GM12878 (cell line): ENCODE measurements around the gene FIZ1. TPM values are rescaled to one million over a fixed set of nuclear protein-coding genes. Genes with fewer than 3 reads are reported as not detected.

Experiments
- ATAC-seq: fragments of 200-7000 bp; cut with Tn5 transposase; 3 replicates; pipeline ENCODE4 v1.9.1; 2020; ENCODE audit warnings: mild to moderate bottlenecking, moderate library complexity
- BruUV-seq: library from RNA; stranded (reverse); fragments of 400-500 nt; replicated peaks from 2 replicates; lab custom pipeline; 2021; lab: Mats Ljungman, UMichigan
- CTCF ChIA-PET: fragments of 300-600 bp; sonication (Branson Sonifier 250); formaldehyde crosslinking; extraction: SDS; loops from one replicate; lab custom pipeline; 2021; ENCODE audit warnings: inconsistent platforms; lab: Yijun Ruan, JAX
- POLR2A ChIA-PET: fragments of 350-600 bp; formaldehyde crosslinking; extraction: SDS; loops from one replicate; lab custom pipeline; 2021; ENCODE audit warnings: inconsistent platforms; lab: Charles Lee
- RAD21 ChIA-PET: fragments of 300-600 bp; sonication (Branson Sonifier 250); formaldehyde crosslinking; loops from one replicate; lab custom pipeline; 2023; ENCODE audit warnings: antibody characterized with exemption; ENCODE audit not compliant: unreplicated experiment; lab: Charles Lee
- SMC1A ChIA-PET: fragments of 300-600 bp; sonication (Branson Sonifier 250); formaldehyde crosslinking; loops from one replicate; lab custom pipeline; 2023; ENCODE audit not compliant: unreplicated experiment, uncharacterized antibody; lab: Charles Lee
- DNase-seq: peaks from one replicate; pipeline ENCODE4 v3.0.0-alpha.2; 2011; ENCODE audit warnings: low read depth, low spot score
- FAIRE-seq: peaks from 3 replicates; lab custom pipeline; 2011; peaks lifted over from hg19 to GRCh38; lab: Jason Lieb, UNC
- H2AFZ ChIP-seq: 2 replicates; pipeline ENCODE4 v1.6.0; 2011; ENCODE audit warnings: low read depth, low read length, control low read depth; ENCODE audit not compliant: control insufficient read depth
- H3K27ac ChIP-seq: 2 replicates; pipeline ENCODE4 v1.5.1; 2011; ENCODE audit warnings: control low read depth; ENCODE audit not compliant: control insufficient read depth, insufficient read depth
- H3K27me3 ChIP-seq, 2 experiments: replicated peaks in 1 of 2; 2 replicates each; pipeline versions ENCODE4 v1.6.0 to v1.6.1; 2011; ENCODE audit warnings: low read length in 1 of 2; ENCODE audit not compliant: control insufficient read depth in 2 of 2, insufficient read depth in 2 of 2
- H3K36me3 ChIP-seq, 2 experiments: 2 replicates each; pipeline ENCODE4 v1.5.1; 2011; ENCODE audit warnings: low read length in 1 of 2; ENCODE audit not compliant: control insufficient read depth in 2 of 2, insufficient read depth in 2 of 2
- H3K4me1 ChIP-seq: 2 replicates; pipeline ENCODE4 v1.6.1; 2011; ENCODE audit warnings: mild to moderate bottlenecking, low read length, moderate library complexity, mixed read lengths; ENCODE audit not compliant: control insufficient read depth, insufficient read depth
- H3K4me2 ChIP-seq: 2 replicates; pipeline ENCODE4 v1.6.0; 2011; ENCODE audit warnings: control low read depth; ENCODE audit not compliant: control insufficient read depth, insufficient read depth
- H3K4me3 ChIP-seq: fragments of 200-600 bp; sonication (generic); 2 replicates; pipeline ENCODE4 v1.5.1; 2016
- H3K79me2 ChIP-seq: 2 replicates; pipeline ENCODE4 v1.6.0; 2011; ENCODE audit warnings: low read length; ENCODE audit not compliant: control insufficient read depth, insufficient read depth
- H3K9ac ChIP-seq: 2 replicates; pipeline ENCODE4 v1.8.0; 2011; ENCODE audit warnings: low read length, control low read depth, mixed read lengths; ENCODE audit not compliant: control insufficient read depth, insufficient read depth
- H3K9me3 ChIP-seq: replicated peaks from 3 replicates; pipeline ENCODE4 v1.5.1; 2011; ENCODE audit warnings: mild to moderate bottlenecking, low read length; ENCODE audit not compliant: control insufficient read depth, insufficient read depth
- H4K20me1 ChIP-seq: 2 replicates; pipeline ENCODE4 v1.6.0; 2011; ENCODE audit not compliant: control insufficient read depth, insufficient read depth
- BHLHE40 ChIP-seq, 2 experiments: fragments of 450-650 bp in 1 of 2; IDR thresholded peaks; 2 replicates each; pipeline ENCODE4 v1.6.1; 2011 to 2017; ENCODE audit warnings: low read depth in 2 of 2, borderline replicate concordance in 1 of 2, improper control_type of control experiment in 1 of 2, low read length in 1 of 2, mild to moderate bottlenecking in 1 of 2
- CHD4 ChIP-seq: fragments of 200-600 bp; sonication (generic); IDR thresholded peaks from 2 replicates; pipeline ENCODE4 v1.6.1; 2016; ENCODE audit warnings: mild to moderate bottlenecking
- HDAC6 ChIP-seq: fragments of 200-600 bp; sonication (generic); IDR thresholded peaks from one replicate; pipeline ENCODE4 v1.8.0; 2017; ENCODE audit warnings: antibody characterized with exemption; ENCODE audit not compliant: unreplicated experiment
- MXI1 ChIP-seq: fragments of 150-350 bp; IDR thresholded peaks from 2 replicates; pipeline ENCODE4 v1.6.1; 2011; ENCODE audit warnings: low read depth, mild to moderate bottlenecking, inconsistent platforms, low read length, improper control_type of control experiment
- POLR2AphosphoS5 ChIP-seq: IDR thresholded peaks from 2 replicates; pipeline ENCODE4 v1.6.1; 2011; ENCODE audit warnings: mild to moderate bottlenecking, low read length, inconsistent platforms
- SMARCA5 ChIP-seq: fragments of 450-650 bp; IDR thresholded peaks from 2 replicates; pipeline ENCODE4 v1.6.1; 2017; ENCODE audit warnings: mild to moderate bottlenecking
- ZBED1 ChIP-seq: IDR thresholded peaks from 2 replicates; pipeline ENCODE4 v1.6.1; 2016; ENCODE audit warnings: borderline replicate concordance
- WGBS: methylation state at CpG from one replicate; pipeline ENCODE4 v1.1.6; 2016; ENCODE audit warnings: low lambda C conversion rate; ENCODE audit not compliant: insufficient replicate concordance, insufficient coverage; ENCODE audit errors: missing lambda C conversion rate; 5-methylcytosine and 5-hydroxymethylcytosine counted together
- in situ Hi-C: fragments of 300-500 bp; cut with MboI; formaldehyde crosslinking; loops from 9 replicates; pipeline ENCODE4 v1.14.3; 2018; ENCODE audit warnings: mixed read lengths
- intact Hi-C: fragments of 100-400 bp; cut with micrococcal nuclease; formaldehyde crosslinking; loops from one replicate; pipeline ENCODE4 v1.14.2; 2022; ENCODE audit not compliant: unreplicated experiment
- polyA plus RNA-seq, 11 experiments: library from polyadenylated mRNA; depleted of rRNA in 4 of 11; unstranded in 6 of 11; stranded (reverse) in 5 of 11; fragments of >200 nt; fragmentation: Nextera tagmentation in 4 of 11; fragmentation: Illumina TruSeq in 1 of 11; extraction: Ambion mirVana in 4 of 11; extraction: Trizol in 1 of 11; gene quantifications; 1 replicate in 1 of 11; 2 replicates in 10 of 11; pipeline versions ENCODE4 v1.2.1 to v1.2.3, GENCODE V29; 2011 to 2016; ENCODE audit warnings: inconsistent platforms in 2 of 11, missing spikeins in 2 of 11, low read depth in 1 of 11
- total RNA-seq, 4 experiments: library from RNA; depleted of rRNA in 3 of 4; stranded (reverse); fragments of >200 nt in 3 of 4; fragmentation: Illumina TruSeq in 1 of 4; extraction: Trizol in 1 of 4; gene quantifications; 2 replicates each; pipeline versions ENCODE4 v1.2.1 to v1.2.3, GENCODE V29; 2013 to 2021
- TF ChIP-seq, protein P1 (sequence below): IDR thresholded peaks from 2 replicates; pipeline ENCODE4 v1.6.1; 2012; ENCODE audit warnings: low read depth, low read length, improper control_type of control experiment
- TF ChIP-seq, protein P2 (sequence below): IDR thresholded peaks from 2 replicates; pipeline ENCODE4 v1.6.1; 2012; ENCODE audit warnings: improper control_type of control experiment, low read depth, low read length; ENCODE audit not compliant: insufficient replicate concordance

Gene FIZ1
- total and polyA plus RNA-seq, 10 of the 15 experiments (the other 5 are each of a cell fraction or from before 2014, with no cell fraction given) = 0.60 to 16.8 (median 4.2) TPM

DNA sequence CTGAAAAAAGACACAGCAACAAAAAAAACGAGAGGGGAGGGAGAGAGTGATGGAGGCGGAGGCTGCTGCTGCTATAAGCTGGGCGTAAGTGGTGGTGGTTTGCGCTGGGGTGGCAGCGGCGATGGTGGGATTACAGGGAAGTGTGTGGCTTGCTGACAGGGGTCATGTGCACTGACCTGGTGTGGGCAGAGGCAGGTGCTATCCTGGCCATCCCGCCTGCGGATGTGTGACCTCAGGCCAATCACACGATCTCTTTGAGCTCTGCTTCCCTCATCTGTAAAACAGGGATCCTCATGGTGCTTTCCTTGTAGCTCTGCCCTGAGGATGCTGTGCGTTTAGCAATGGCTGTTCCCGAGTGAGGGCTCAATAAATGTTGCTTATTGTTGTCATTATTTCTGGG lies 38.2 kb upstream of the FIZ1 start:
- intact Hi-C loops = loop anchor here (10.0 kb wide), 1 partner anchor 437 kb away; no protein-coding TSS in a partner anchor
- ChIA-PET POLR2A (interaction anchor here (0.7 to 4.5 kb wide), 3 partner anchors 11 to 17 kb away, joined by 4 to 28 read pairs (median 12); partner anchors contain the start of genes CCDC106, U2AF2 and ZNF784), CTCF (interaction anchor here (1.2 to 7.7 kb wide), 6 partner anchors 11 to 120 kb away, joined by 4 to 65 read pairs (median 12); partner anchors contain the start of genes CCDC106 and ZNF865), RAD21 (interaction anchor here (1.3 kb wide), 1 partner anchor 13 kb away, joined by 3 read pairs; no protein-coding TSS in a partner anchor), SMC1A (interaction anchor here (0.8 to 2.5 kb wide), 5 partner anchors 10 to 161 kb away, joined by 3 to 11 read pairs (median 5); partner anchors contain the start of genes CCDC106, U2AF2 and ZNF628)
- Histone ChIP-seq H3K27me3 (no peaks in the 10 kb centered on the region), H3K27ac (no peak overlapping the region), H3K4me3 (no peak overlapping the region), H3K4me2 (peak overlapping the region; percentile 57), H3K9me3 (no peaks in the 10 kb centered on the region), H3K36me3 (no peaks in the 10 kb centered on the region), H3K4me1 (peaks cover 34% of the 10 kb centered on the region), H4K20me1 (no peaks in the 10 kb centered on the region), H2AFZ (no peak overlapping the region), H3K9ac (no peak overlapping the region), H3K79me2 (peaks cover 55% of the 10 kb centered on the region)
- 78% methylated on average over 11 of the region's 11 CpGs for WGBS
- ATAC-seq (no peak), DNase-seq (no peak), FAIRE-seq (no peak)
- TF ChIP-seq POLR2AphosphoS5 (peak; percentile 50), SMARCA5 (no peak)
- no TSS peak for BruUV-seq
- in situ Hi-C loops = no loop called here

DNA sequence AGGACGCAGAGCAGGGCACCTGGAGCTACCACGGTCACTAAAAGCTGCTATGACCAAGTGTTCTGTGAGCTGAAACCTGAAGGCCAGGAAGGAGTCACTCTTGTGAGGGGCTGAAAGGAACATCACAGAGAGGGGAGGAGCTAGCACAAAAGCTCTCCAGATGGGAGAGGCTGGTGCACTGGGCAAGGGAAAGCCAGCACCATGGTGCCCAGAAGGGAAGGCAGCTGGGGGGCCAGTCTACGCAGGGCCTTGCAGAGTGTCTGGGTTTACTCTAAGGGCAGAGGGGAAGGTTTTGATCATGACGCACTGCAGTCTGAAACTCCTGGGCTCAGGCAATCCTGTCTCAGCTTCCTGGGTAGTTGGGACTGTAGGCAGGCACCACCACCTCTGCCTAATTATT lies 37.4 kb upstream of the FIZ1 start:
- Histone ChIP-seq H3K27ac (no peak overlapping the region), H4K20me1 (no peaks in the 10 kb centered on the region), H3K9ac (peak overlapping the region; percentile 16; the same call in 1 of the 2 replicates), H3K4me1 (peaks cover 38% of the 10 kb centered on the region), H3K79me2 (peaks cover 49% of the 10 kb centered on the region), H3K4me2 (peak overlapping the region; percentile 91), H3K4me3 (peak overlapping the region; percentile 92), H3K27me3 (no peaks in the 10 kb centered on the region), H2AFZ (no peak overlapping the region), H3K9me3 (no peaks in the 10 kb centered on the region), H3K36me3 (no peaks in the 10 kb centered on the region)
- CTCF ChIA-PET = interaction anchor here (0.7 to 7.7 kb wide), 6 partner anchors 11 to 122 kb away, joined by 3 to 65 read pairs (median 12); partner anchors contain the start of genes CCDC106 and ZNF865
- intact Hi-C loops (loop anchor here (10.0 kb wide), 1 partner anchor 438 kb away; no protein-coding TSS in a partner anchor), in situ Hi-C loops (no loop called here)
- 60% methylated on average over 4 of the region's 4 CpGs for WGBS
- FAIRE-seq (no peak), DNase-seq (no peak), ATAC-seq (no peak)
- RAD21 ChIA-PET = interaction anchor here (1.3 kb wide), 1 partner anchor 11 kb away, joined by 3 read pairs; no protein-coding TSS in a partner anchor
- POLR2A ChIA-PET = interaction anchor here (0.5 to 4.5 kb wide), 3 partner anchors 11 to 18 kb away, joined by 6 to 28 read pairs (median 12); partner anchors contain the start of genes CCDC106 and U2AF2
- no TSS peak for BruUV-seq
- SMC1A ChIA-PET = interaction anchor here (1.2 to 2.5 kb wide), 5 partner anchors 11 to 38 kb away, joined by 3 to 11 read pairs (median 5); partner anchors contain the start of genes CCDC106, FIZ1 and U2AF2
- TF ChIP-seq ZBED1 (no peak), BHLHE40 (IDR thresholded peaks at IDR 0.05; ENCODE audit: borderline replicate concordance in 1 of 2, low read depth in 2 of 2, low read length in 1 of 2) (no peak), MXI1 (no peak), HDAC6 (no peak), CHD4 (no peak)
- TF ChIP-seq, protein P1, sequence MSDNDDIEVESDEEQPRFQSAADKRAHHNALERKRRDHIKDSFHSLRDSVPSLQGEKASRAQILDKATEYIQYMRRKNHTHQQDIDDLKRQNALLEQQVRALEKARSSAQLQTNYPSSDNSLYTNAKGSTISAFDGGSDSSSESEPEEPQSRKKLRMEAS = no peak
- TF ChIP-seq, protein P2, sequence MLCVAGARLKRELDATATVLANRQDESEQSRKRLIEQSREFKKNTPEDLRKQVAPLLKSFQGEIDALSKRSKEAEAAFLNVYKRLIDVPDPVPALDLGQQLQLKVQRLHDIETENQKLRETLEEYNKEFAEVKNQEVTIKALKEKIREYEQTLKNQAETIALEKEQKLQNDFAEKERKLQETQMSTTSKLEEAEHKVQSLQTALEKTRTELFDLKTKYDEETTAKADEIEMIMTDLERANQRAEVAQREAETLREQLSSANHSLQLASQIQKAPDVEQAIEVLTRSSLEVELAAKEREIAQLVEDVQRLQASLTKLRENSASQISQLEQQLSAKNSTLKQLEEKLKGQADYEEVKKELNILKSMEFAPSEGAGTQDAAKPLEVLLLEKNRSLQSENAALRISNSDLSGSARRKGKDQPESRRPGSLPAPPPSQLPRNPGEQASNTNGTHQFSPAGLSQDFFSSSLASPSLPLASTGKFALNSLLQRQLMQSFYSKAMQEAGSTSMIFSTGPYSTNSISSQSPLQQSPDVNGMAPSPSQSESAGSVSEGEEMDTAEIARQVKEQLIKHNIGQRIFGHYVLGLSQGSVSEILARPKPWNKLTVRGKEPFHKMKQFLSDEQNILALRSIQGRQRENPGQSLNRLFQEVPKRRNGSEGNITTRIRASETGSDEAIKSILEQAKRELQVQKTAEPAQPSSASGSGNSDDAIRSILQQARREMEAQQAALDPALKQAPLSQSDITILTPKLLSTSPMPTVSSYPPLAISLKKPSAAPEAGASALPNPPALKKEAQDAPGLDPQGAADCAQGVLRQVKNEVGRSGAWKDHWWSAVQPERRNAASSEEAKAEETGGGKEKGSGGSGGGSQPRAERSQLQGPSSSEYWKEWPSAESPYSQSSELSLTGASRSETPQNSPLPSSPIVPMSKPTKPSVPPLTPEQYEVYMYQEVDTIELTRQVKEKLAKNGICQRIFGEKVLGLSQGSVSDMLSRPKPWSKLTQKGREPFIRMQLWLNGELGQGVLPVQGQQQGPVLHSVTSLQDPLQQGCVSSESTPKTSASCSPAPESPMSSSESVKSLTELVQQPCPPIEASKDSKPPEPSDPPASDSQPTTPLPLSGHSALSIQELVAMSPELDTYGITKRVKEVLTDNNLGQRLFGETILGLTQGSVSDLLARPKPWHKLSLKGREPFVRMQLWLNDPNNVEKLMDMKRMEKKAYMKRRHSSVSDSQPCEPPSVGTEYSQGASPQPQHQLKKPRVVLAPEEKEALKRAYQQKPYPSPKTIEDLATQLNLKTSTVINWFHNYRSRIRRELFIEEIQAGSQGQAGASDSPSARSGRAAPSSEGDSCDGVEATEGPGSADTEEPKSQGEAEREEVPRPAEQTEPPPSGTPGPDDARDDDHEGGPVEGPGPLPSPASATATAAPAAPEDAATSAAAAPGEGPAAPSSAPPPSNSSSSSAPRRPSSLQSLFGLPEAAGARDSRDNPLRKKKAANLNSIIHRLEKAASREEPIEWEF = no peak
